ENCODE data around the gene PSMD6.
A peak's percentile ranks its signal among the peaks of the same experiment; 100 is the strongest.

PSMD6 gene

GRCh38 chr3:63975723-63976122 is 47.6 kb downstream of the PSMD6 start:
- peak; percentile 39 for DNase-seq

GRCh38 chr3:63974451-63974850 is 48.8 kb downstream of the PSMD6 start:
- DNase-seq: peak; percentile 96

GRCh38 chr3:63973406-63973805 is 49.9 kb downstream of the PSMD6 start:
- no peak for DNase-seq

GRCh38 chr3:63972987-63973386 is 50.3 kb downstream of the PSMD6 start:
- DNase-seq: peak; percentile 42

- DNase-seq: no peak
Observed at GRCh38 chr3:63972196-63972595, 51.1 kb downstream of the PSMD6 start.

GRCh38 chr3:63970631-63971475 is 52.4 kb downstream of the PSMD6 start:
- peak; percentile 28 for DNase-seq

GRCh38 chr3:63969876-63970275 is 53.4 kb downstream of the PSMD6 start:
- DNase-seq: peak; percentile 17

- peak; percentile 13 for DNase-seq
Observed at GRCh38 chr3:63968612-63969350, 54.5 kb downstream of the PSMD6 start.

GRCh38 chr3:63967675-63968611 is 55.4 kb downstream of the PSMD6 start:
- DNase-seq: peak; percentile 91

GRCh38 chr3:63966871-63967270 is 56.4 kb downstream of the PSMD6 start:
- no peak for DNase-seq

GRCh38 chr3:63966007-63966406 is 57.3 kb downstream of the PSMD6 start:
- DNase-seq: no peak

- DNase-seq: peak; percentile 81
Observed at GRCh38 chr3:63964681-63965485, 58.4 kb downstream of the PSMD6 start.

- DNase-seq: peak; percentile 27
Observed at GRCh38 chr3:63963496-63963895, 59.8 kb downstream of the PSMD6 start.

GRCh38 chr3:63961891-63962290 is 61.4 kb downstream of the PSMD6 start:
- DNase-seq: peak; percentile 69
